ENCODE data around the gene BRF1. TPM values are rescaled to one million over a fixed set of nuclear protein-coding genes. Genes with fewer than 3 reads are reported as not detected.

Gene BRF1
- total RNA-seq, 1 experiment from 2014 or later, result 13.0 TPM

GRCh38 chr14:105229099-105229655 is 71.6 kb downstream of the BRF1 start:
- DNase-seq (ENCODE audit: low read depth), result no peak

- no peak for DNase-seq (ENCODE audit: low read depth)
These were observed 72.2 kb downstream of the BRF1 start for GRCh38 chr14:105228562-105228961.

- no peak for DNase-seq (ENCODE audit: low read depth)
These were observed 73.5 kb downstream of the BRF1 start for GRCh38 chr14:105227346-105227745.

- DNase-seq (ENCODE audit: low read depth), result no peak
These were observed 74.6 kb downstream of the BRF1 start for GRCh38 chr14:105226198-105226597.

- no peak for DNase-seq (ENCODE audit: low read depth)
These were observed 75.8 kb downstream of the BRF1 start for GRCh38 chr14:105224845-105225570.

- DNase-seq (ENCODE audit: low read depth), result no peak
These were observed 76.8 kb downstream of the BRF1 start for GRCh38 chr14:105223770-105224544.

DNA sequence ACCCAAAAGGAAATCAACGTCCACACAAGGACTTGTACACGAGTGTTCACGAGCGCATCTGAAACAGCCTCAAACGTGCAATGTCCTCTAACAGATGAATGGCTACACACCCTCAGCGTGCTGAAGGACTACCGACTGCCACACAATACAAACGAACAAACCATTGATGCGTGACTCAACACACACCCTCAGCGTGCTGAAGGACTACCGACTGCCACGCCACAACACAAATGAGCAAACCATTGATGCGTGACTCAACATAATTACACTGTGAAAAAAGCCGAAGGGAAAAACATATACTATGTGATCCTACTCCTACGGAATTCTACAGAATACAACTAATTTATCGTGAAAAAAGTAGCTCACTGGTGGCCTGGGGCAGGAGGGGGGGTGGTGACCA is 77.5 kb downstream of the BRF1 start:
- no peak for DNase-seq (ENCODE audit: low read depth)

DNA sequence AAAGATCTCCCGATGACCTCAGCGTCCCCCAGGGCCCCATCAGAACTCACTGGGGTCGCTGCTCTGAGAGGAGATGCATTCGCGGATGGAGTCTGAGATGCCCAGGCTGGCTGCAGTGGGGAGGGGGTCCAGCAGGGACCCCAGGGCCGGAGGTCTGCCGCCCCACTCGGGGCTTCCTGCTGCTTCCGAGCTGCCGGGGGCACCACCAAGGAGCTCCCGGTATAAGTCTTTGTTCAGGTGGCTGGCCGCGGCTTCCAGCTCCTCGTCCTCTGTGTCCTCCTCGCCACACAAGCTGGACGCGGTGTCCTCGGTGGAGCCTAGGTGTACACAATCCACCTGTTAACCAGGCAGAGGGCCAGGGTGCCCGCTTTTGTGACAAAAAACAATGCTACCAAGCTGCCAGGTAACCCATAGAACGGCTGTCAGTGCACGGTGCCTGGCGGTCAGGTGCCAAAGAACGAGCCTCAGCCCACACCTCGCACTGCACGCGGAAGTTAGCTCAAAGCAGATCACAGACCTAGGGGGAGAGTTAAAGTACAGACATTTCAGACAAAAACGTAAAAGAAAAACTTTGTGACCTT is 79.1 kb downstream of the BRF1 start:
- no peak for DNase-seq (ENCODE audit: low read depth)

DNA sequence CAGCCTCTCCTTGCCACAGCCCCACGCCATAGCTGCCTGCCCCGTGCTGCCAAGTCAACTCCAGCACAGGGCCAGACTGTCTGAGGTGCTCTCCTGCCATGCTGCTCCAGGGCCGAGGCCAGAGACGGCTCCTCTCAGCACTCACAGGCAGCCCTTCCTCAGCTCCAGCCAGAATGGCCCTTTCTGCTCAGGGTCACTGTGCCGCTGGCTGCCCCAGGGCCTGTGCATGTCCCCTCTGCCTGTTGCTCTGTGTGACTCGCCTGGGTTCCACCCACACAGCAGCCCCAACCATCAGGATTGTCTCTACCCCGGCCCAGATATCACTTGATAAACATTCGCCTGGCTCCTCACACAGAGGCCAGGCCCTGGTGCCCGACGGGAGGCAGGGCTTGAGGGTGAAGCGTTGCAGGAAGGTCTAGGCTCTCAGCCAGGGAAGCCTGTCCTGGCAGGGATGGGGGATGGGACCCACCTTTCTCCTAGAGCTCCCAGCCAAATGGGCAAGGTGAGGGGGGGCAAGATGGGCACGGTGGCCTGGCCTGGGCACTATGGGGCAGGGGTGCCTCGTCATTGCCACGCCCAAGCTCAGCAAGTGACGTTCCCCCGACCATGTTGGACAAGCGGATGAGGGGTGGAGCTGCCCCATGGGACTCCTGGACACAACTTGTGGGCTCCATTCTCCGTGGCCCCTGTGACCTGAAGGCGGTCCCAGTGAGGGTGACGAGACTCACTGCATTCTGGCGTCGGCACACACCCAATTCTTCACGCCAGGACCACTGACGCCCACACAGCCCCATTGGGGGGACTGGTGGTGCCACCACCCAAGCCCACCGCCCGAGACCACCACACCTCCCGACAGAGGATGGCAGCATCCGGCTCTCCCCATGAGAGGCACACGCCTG is 79.9 kb downstream of the BRF1 start:
- no peak for DNase-seq (ENCODE audit: low read depth)

GRCh38 chr14:105219753-105220152 is 81.0 kb downstream of the BRF1 start:
- no peak for DNase-seq (ENCODE audit: low read depth)

DNA sequence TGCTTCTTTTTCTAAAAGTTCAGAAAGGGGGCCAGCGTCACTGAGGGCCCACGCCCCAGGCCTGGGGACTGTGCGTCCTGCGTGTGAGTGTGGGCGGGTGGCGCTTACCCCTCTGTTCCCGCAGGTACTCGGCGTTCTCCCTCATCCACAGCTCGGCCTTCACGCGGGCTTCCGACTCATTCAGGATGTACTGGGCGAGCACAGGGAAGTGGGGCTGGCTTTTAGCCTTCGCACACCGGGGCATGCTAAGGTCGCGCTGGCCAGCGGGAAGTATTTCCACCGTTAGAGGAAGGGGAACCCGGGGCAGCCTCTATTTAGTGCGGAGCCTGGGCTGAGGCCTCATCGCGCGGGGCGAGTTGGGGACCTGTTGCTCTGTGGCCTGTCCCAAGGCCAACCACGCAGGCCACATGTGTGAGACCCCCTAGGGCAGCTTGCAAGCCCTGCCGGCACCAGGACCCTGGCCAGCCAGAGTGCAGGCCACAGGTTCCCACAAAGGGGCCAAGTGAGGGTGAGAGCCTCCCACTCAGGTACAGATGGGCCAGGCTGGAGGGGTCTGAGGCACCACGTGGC is 81.7 kb downstream of the BRF1 start:
- DNase-seq (ENCODE audit: low read depth), result no peak

DNA sequence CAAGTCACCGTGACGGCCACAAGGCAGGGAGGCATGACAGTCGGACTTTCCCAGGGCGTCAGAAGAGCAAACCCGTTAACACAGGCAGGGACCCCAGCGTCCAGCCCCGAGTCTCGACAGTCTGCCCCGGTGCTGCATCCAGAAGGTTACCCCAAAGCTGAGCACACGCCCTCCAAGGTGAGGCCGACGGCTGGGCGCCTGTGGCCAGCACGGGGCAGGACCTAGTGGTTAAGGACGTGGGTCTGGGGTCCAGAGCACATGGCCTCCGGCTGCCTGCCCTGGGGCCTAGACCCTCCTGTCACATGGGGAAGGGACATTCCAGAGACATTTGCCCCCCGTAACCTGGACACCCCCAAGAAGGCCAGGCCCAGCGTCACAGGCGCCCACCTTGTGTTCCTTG is 82.2 kb downstream of the BRF1 start:
- no peak for DNase-seq (ENCODE audit: low read depth)

- no peak for DNase-seq (ENCODE audit: low read depth)
These were observed 83.0 kb downstream of the BRF1 start for GRCh38 chr14:105217774-105218173.

DNA sequence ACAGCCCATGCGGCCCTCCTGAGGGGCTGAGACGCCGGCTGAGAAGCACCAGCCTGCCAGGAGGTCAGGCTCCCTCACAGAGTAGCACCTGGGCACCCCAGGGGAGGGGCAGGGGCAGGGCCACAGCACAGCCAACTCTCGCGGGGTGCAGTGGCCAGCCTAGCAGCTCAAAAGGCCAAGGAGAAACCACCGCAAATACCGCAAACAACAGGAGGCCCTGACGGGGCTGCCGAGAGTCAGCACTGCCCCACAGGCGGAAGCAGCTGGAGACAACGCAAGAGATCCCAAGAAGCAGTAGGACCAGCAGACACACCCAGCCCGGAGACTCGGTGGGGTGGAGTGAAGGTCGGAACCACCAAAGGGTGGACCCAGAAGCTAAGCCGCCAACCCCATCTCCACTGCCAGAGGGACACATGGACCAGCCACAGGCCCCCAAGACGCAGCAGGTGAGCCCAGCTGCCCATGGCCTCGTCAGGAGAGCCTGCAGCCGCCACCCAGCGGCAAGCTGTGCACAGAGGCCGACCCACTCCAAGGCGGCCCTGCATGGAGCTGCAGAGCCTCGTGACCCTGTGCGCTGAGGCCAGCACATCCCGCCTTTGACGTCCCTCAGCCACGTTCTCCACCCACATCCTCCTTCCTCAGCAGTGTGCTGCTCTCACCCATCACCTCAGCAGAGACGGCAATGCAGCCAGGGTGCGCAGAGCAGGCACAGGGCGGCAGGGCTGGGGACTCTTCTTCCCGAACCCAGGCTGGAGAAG is 84.1 kb downstream of the BRF1 start:
- no peak for DNase-seq (ENCODE audit: low read depth)

- no peak for DNase-seq (ENCODE audit: low read depth)
These were observed 85.2 kb downstream of the BRF1 start for GRCh38 chr14:105215602-105216001.

DNA sequence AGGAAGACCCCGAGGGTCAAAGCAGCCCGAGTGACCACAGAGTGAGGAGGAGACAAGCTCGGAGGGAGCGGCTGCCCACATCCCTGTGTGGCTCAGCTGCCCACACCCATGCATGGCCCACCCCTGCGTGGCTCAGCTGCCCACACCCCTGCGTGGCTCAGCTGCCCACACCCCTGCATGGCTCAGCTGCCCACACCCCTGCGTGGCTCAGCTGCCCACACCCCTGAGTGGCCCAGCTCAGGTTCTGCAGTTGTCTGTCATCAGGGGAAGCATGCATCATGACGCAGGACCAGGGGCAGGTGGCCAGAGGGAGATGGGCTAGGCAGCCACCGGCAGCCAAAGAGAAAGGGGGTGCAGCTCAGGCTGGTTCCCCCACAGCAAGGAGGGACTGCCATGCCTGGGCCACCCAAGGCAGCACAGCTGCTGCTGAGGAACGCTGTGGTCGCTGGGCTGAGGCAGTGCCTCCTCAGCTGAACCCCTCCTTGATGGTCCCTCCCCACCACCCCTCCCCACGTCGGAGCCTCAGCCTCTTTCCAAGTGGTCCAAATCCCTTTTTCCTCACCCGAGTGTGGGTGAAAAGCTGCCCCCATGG is 86.4 kb downstream of the BRF1 start:
- DNase-seq (ENCODE audit: low read depth), result no peak

DNA sequence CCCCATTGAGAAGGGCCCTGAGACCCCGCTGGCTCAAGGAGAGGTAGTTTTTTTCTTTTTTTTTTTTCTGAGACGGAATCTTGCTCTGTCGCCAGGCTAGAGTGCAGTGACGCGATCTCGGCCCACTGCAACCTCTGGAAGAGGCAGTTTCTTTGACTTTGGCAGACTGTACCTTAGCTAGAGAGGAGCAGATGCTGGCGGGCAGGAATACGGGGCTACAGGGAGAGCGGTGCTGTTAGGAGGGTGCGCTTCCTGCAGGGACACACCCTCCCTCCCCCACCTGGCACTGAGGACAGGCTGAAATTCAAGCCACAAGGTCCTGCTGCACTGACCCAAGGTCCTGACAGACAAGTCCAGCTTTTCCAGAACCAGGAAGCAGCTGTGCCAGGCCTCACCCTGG is 87.4 kb downstream of the BRF1 start:
- DNase-seq (ENCODE audit: low read depth), result no peak

- DNase-seq (ENCODE audit: low read depth), result no peak
These were observed 88.1 kb downstream of the BRF1 start for GRCh38 chr14:105212541-105213300.

- DNase-seq (ENCODE audit: low read depth), result no peak
These were observed 89.1 kb downstream of the BRF1 start for GRCh38 chr14:105211758-105212089.
